Neural cell (in vitro differentiated cells): Measurements from ENCODE around the gene UBE2E1. TPM values are rescaled to one million over a fixed set of nuclear protein-coding genes. Genes with fewer than 3 reads are reported as not detected.
"Not testable (repeated sequence)": the region's sequence is repeated elsewhere in the genome, so short reads cannot be mapped to it uniquely, and the experiment has no call there.

Experiments
- H2AFZ ChIP-seq: fragments of 200-600, 300-800 bp; sonication (generic), shearing (Covaris generic); 2 replicates; pipeline ENCODE4 v1.6.0; 2014; ENCODE audit warnings: low read depth, mild to moderate bottlenecking, antibody characterized with exemption, low read length, moderate library complexity
- H3F3A ChIP-seq: fragments of 200-600 bp; shearing (Covaris generic); 2 replicates; pipeline ENCODE4 v1.6.1; 2016; ENCODE audit warnings: mild to moderate bottlenecking, moderate library complexity, mixed read lengths, antibody characterized with exemption, low read length; ENCODE audit not compliant: insufficient read depth, poor library complexity, severe bottlenecking
- H3K27ac ChIP-seq: fragments of 200-600, 300-800 bp; sonication (generic), shearing (Covaris generic); 2 replicates; pipeline ENCODE4 v1.5.1; 2014; ENCODE audit warnings: mild to moderate bottlenecking, low read length, moderate library complexity
- H3K27me3 ChIP-seq: fragments of 300-800, 200-600 bp; sonication (generic), shearing (Covaris generic); 2 replicates; pipeline ENCODE4 v1.6.0; 2014; ENCODE audit warnings: mild to moderate bottlenecking, low read depth, low read length, moderate library complexity; ENCODE audit not compliant: insufficient read depth
- H3K36me3 ChIP-seq: fragments of 300-800, 200-600 bp; sonication (generic), shearing (Covaris generic); 2 replicates; pipeline ENCODE4 v1.5.1; 2014; ENCODE audit warnings: mild to moderate bottlenecking, antibody characterized with exemption, low read length, moderate library complexity; ENCODE audit not compliant: insufficient read depth
- H3K4me2 ChIP-seq: fragments of 300-800, 200-600 bp; sonication (generic), shearing (Covaris generic); 2 replicates; pipeline ENCODE4 v1.6.0; 2014; ENCODE audit warnings: mild to moderate bottlenecking, low read length
- H3K4me3 ChIP-seq: fragments of 300-800, 200-600 bp; sonication (generic), shearing (Covaris generic); 2 replicates; pipeline ENCODE4 v1.5.1; 2014; ENCODE audit warnings: mild to moderate bottlenecking, low read length, moderate library complexity
- H3K79me2 ChIP-seq: fragments of 200-600 bp; shearing (Covaris generic); replicated peaks from 2 replicates; pipeline ENCODE4 v1.6.0; 2014; ENCODE audit warnings: mild to moderate bottlenecking, low read length, moderate library complexity; ENCODE audit not compliant: insufficient read depth
- H3K9ac ChIP-seq: fragments of 300-800, 200-600 bp; sonication (generic), shearing (Covaris generic); 2 replicates; pipeline ENCODE4 v1.6.1; 2016; ENCODE audit warnings: mild to moderate bottlenecking, low read length, mixed read lengths
- H3K9me2 ChIP-seq: fragments of 200-600 bp; shearing (Covaris generic); 2 replicates; pipeline ENCODE4 v1.6.1; 2016; ENCODE audit warnings: mild to moderate bottlenecking, low read length, mixed read lengths; ENCODE audit not compliant: insufficient read depth
- H3K9me3 ChIP-seq: fragments of 200-600, 300-800 bp; sonication (generic), shearing (Covaris generic); 2 replicates; pipeline ENCODE4 v1.6.1; 2016; ENCODE audit warnings: mild to moderate bottlenecking, mixed run types, low read length, moderate library complexity, mixed read lengths
- H4K20me1 ChIP-seq: fragments of 200-600 bp; shearing (Covaris generic); 2 replicates; pipeline ENCODE4 v1.6.1; 2016; ENCODE audit warnings: mild to moderate bottlenecking, mixed run types; ENCODE audit not compliant: insufficient read depth
- MXI1 ChIP-seq: fragments of 450-650 bp; conservative IDR thresholded peaks from 2 replicates; pipeline ENCODE4 v1.6.1; 2014; ENCODE audit warnings: antibody characterized with exemption, mild to moderate bottlenecking; ENCODE audit not compliant: poor library complexity, severe bottlenecking
- POLR2AphosphoS5 ChIP-seq: IDR thresholded peaks from 2 replicates; pipeline ENCODE4 v1.6.1; 2012
- REST ChIP-seq: IDR thresholded peaks from 2 replicates; pipeline ENCODE4 v1.6.1; 2012; ENCODE audit warnings: borderline replicate concordance
- SMC3 ChIP-seq: fragments of 450-650 bp; conservative IDR thresholded peaks from 2 replicates; pipeline ENCODE4 v1.6.1; 2014; ENCODE audit warnings: antibody characterized with exemption, mild to moderate bottlenecking, moderate library complexity; ENCODE audit not compliant: poor library complexity
- polyA plus RNA-seq: library from polyadenylated mRNA; depleted of rRNA; stranded (reverse); fragments of >200 nt; gene quantifications from 2 replicates; pipeline ENCODE4 v1.2.3, GENCODE V29; 2014
- TF ChIP-seq, protein P1 (sequence below): fragments of 450-650 bp; IDR thresholded peaks from 2 replicates; pipeline ENCODE4 v1.5.1; 2014; ENCODE audit warnings: antibody characterized with exemption, mild to moderate bottlenecking, moderate library complexity; ENCODE audit not compliant: poor library complexity, severe bottlenecking

The UBE2E1 gene
- polyA plus RNA-seq, 1 donor from 2014 or later, result 157 TPM

- no peak overlapping the region for H2AFZ ChIP-seq
- no peaks in the 10 kb centered on the region for H3K9me2 ChIP-seq
- peaks cover 5% of the 10 kb centered on the region for H3F3A ChIP-seq
- peaks cover 26% of the 10 kb centered on the region for H3K79me2 ChIP-seq
- H3K27me3 ChIP-seq, result no peaks in the 10 kb centered on the region
- no peaks in the 10 kb centered on the region for H3K36me3 ChIP-seq
- no peaks in the 10 kb centered on the region for H3K9me3 ChIP-seq
- no peak overlapping the region for H3K27ac ChIP-seq
- no peak for TF ChIP-seq POLR2AphosphoS5
- no peak for TF ChIP-seq SMC3
- TF ChIP-seq, protein P1, sequence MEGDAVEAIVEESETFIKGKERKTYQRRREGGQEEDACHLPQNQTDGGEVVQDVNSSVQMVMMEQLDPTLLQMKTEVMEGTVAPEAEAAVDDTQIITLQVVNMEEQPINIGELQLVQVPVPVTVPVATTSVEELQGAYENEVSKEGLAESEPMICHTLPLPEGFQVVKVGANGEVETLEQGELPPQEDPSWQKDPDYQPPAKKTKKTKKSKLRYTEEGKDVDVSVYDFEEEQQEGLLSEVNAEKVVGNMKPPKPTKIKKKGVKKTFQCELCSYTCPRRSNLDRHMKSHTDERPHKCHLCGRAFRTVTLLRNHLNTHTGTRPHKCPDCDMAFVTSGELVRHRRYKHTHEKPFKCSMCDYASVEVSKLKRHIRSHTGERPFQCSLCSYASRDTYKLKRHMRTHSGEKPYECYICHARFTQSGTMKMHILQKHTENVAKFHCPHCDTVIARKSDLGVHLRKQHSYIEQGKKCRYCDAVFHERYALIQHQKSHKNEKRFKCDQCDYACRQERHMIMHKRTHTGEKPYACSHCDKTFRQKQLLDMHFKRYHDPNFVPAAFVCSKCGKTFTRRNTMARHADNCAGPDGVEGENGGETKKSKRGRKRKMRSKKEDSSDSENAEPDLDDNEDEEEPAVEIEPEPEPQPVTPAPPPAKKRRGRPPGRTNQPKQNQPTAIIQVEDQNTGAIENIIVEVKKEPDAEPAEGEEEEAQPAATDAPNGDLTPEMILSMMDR, result no peak
- TF ChIP-seq MXI1, result no peak
- no peak overlapping the region for H3K4me2 ChIP-seq
- H3K9ac ChIP-seq, result no peak overlapping the region
- H4K20me1 ChIP-seq, result no peaks in the 10 kb centered on the region
- no peak overlapping the region for H3K4me3 ChIP-seq
Measured at GRCh38 chr3:23911397-23911796, 105.6 kb downstream of the UBE2E1 start.

- not testable (repeated sequence) for H3K9me3 ChIP-seq, H3K9ac ChIP-seq, H3K4me2 ChIP-seq, H2AFZ ChIP-seq, H4K20me1 ChIP-seq, H3F3A ChIP-seq, H3K27me3 ChIP-seq, H3K36me3 ChIP-seq, H3K4me3 ChIP-seq, H3K9me2 ChIP-seq, H3K27ac ChIP-seq
- H3K79me2 ChIP-seq, result peaks cover 30% of the 10 kb centered on the region
Measured at GRCh38 chr3:23912335-23912734, 106.6 kb downstream of the UBE2E1 start.

DNA sequence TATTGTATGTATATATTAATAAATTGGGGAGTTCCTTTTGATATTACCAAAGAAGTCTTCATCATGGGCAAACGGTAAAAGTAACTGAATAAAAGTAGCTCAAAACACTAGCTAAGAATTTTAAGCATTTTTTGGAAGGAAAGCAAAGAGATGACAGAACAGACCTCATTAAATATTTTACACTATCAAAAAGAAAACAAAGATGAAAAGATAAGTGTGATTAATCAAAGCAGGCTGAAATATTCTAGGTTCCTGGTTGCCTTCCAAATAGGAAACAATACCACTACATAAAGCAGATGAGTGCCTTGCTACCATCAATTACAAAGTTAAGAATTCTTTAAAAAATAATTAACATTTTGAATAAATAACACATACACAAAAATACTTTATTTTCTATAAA lies 107.4 kb downstream of the UBE2E1 start:
- no peak for TF ChIP-seq REST
- no peak overlapping the region for H3K4me3 ChIP-seq

More for the DNA sequence above, 107.4 kb downstream of the UBE2E1 start:
- Histone ChIP-seq H3K36me3 (no peaks in the 10 kb centered on the region), H3K27me3 (no peaks in the 10 kb centered on the region), H3K27ac (no peak overlapping the region), H3K9me2 (no peaks in the 10 kb centered on the region), H3K4me2 (no peak overlapping the region), H3K79me2 (peaks cover 38% of the 10 kb centered on the region), H3F3A (peaks cover 5% of the 10 kb centered on the region), H2AFZ (no peak overlapping the region), H3K9me3 (no peaks in the 10 kb centered on the region), H4K20me1 (no peaks in the 10 kb centered on the region), H3K9ac (no peak overlapping the region)
